NB4 (cell line): ENCODE results near the gene ASCC1.

Experiments used
- MYC ChIP-seq: IDR thresholded peaks from 2 replicates; pipeline ENCODE4 v1.6.1; 2011; ENCODE audit warnings: low read depth, low read length
- POLR2A ChIP-seq: IDR thresholded peaks from 2 replicates; pipeline ENCODE4 v1.6.1; 2011; ENCODE audit warnings: mild to moderate bottlenecking; ENCODE audit not compliant: insufficient read length; ENCODE audit errors: extremely low read depth
- TF ChIP-seq, protein P1 (sequence below): IDR thresholded peaks from one replicate; pipeline ENCODE4 v1.5.1; 2012; ENCODE audit warnings: low read depth, low read length
- TF ChIP-seq, protein P2 (sequence below): IDR thresholded peaks from 2 replicates; pipeline ENCODE4 v1.6.1; 2011; ENCODE audit warnings: low read depth, low read length

DNA sequence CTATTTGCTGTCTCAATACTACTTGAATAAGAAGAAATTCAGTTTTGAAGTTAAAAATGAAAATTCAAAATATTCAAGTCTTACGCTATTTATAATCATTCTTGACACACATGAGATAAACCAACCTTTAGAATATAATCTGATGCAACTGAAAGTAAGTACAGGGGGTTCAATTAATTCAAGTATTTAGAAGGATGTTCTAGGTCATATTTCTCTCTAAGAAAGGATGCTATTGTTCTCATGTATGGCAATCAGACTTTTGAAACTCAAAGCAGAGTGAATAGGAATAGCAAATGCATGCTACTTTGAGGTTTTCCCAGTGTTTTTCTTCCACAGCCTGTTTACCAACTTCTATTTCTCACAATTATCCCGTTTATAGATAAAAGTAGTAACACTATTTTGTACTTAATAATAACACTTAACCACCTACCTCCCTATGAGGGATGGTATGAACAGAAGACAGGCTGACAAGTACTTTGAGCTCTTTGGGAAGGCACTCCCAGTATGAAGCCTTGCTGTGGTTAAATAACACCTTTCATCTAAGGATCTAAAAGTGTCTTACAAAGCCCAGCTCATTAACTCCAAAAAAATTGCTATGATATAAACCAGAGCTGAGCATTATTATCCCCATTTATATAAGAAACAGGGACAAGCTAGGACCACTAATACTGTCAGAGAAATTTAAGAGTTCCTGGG lies 109.8 kb downstream of the ASCC1 start:
- TF ChIP-seq, protein P1, sequence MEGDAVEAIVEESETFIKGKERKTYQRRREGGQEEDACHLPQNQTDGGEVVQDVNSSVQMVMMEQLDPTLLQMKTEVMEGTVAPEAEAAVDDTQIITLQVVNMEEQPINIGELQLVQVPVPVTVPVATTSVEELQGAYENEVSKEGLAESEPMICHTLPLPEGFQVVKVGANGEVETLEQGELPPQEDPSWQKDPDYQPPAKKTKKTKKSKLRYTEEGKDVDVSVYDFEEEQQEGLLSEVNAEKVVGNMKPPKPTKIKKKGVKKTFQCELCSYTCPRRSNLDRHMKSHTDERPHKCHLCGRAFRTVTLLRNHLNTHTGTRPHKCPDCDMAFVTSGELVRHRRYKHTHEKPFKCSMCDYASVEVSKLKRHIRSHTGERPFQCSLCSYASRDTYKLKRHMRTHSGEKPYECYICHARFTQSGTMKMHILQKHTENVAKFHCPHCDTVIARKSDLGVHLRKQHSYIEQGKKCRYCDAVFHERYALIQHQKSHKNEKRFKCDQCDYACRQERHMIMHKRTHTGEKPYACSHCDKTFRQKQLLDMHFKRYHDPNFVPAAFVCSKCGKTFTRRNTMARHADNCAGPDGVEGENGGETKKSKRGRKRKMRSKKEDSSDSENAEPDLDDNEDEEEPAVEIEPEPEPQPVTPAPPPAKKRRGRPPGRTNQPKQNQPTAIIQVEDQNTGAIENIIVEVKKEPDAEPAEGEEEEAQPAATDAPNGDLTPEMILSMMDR = no peak
- no peak for TF ChIP-seq POLR2A
- TF ChIP-seq, protein P2, sequence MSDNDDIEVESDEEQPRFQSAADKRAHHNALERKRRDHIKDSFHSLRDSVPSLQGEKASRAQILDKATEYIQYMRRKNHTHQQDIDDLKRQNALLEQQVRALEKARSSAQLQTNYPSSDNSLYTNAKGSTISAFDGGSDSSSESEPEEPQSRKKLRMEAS = no peak
- TF ChIP-seq MYC = no peak
